ENCODE results near the gene DCST2. TPM values are rescaled to one million over a fixed set of nuclear protein-coding genes. Genes with fewer than 3 reads are reported as not detected.

DCST2 gene
- total RNA-seq, 2 donors from 2014 or later = 0.33 to 1.8 TPM

DNA sequence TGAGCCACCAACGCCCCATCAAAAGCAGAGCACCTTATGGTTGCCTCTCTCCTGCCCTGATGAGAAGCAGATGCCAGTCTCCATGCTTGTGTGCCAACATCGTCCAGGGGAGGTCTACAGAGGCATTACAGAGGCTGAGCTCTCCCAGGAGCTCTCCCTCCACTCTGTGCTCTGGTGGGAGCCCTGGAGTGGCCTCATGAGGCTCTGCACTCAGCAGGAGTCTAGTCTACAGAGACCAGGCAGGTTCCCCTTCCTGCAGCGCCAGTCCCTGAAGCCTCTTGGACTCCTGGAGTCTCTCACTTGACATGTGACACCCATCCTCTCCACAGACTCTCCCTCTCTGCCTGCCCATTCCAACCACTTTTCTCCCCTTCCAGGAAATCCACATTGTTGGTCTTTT lies 3.5 kb upstream of the DCST2 start:
- intact Hi-C loops (cut with DNase I) = no loop called here
- H3K27me3 ChIP-seq = no peaks in the 10 kb centered on the region
- ATAC-seq = no peak
- no peaks in the 10 kb centered on the region for H3K9me3 ChIP-seq
- 77 to 89% methylated on average over 1 to 3 of the region's 3 CpGs for WGBS, 2 donors
- H3K36me3 ChIP-seq (replicated peaks in 1 of 2; ENCODE audit: insufficient read depth in 1 of 2, low read depth in 2 of 2) = no peaks in the 10 kb centered on the region
- H3K4me1 ChIP-seq = no peaks in the 10 kb centered on the region
- no peak for TF ChIP-seq POLR2A (IDR thresholded peaks at IDR 0.05)
- TF ChIP-seq, protein P1, sequence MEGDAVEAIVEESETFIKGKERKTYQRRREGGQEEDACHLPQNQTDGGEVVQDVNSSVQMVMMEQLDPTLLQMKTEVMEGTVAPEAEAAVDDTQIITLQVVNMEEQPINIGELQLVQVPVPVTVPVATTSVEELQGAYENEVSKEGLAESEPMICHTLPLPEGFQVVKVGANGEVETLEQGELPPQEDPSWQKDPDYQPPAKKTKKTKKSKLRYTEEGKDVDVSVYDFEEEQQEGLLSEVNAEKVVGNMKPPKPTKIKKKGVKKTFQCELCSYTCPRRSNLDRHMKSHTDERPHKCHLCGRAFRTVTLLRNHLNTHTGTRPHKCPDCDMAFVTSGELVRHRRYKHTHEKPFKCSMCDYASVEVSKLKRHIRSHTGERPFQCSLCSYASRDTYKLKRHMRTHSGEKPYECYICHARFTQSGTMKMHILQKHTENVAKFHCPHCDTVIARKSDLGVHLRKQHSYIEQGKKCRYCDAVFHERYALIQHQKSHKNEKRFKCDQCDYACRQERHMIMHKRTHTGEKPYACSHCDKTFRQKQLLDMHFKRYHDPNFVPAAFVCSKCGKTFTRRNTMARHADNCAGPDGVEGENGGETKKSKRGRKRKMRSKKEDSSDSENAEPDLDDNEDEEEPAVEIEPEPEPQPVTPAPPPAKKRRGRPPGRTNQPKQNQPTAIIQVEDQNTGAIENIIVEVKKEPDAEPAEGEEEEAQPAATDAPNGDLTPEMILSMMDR (IDR thresholded peaks at IDR 0.05) = no peak
- no peak overlapping the region for H3K27ac ChIP-seq
- no peak overlapping the region for H3K4me3 ChIP-seq
- DNase-seq = no peak

DNA sequence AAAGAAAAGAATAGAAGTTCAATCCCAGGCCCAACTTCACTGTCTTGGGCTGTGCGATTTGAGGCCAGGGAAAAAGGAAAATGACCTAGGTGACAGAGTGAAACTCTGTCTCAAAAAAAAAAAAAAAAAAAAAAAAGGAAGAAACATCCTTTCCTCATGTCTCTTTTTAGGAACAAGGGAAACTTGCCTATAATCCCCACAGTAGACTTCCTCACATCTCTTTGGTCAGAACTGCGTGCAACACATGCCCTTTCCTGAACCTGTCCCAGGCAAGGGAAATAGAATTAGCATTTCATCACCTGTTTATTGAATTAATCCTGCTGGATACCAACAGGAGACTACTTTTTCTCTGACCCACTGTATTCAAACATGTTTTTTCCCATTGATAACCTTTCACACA lies 2.4 kb upstream of the DCST2 start:
- TF ChIP-seq, protein P1 (IDR thresholded peaks at IDR 0.05) = no peak
- TF ChIP-seq POLR2A (IDR thresholded peaks at IDR 0.05) = no peak
- H3K36me3 ChIP-seq (replicated peaks in 1 of 2; ENCODE audit: insufficient read depth in 1 of 2, low read depth in 2 of 2) = no peaks in the 10 kb centered on the region
- H3K9me3 ChIP-seq = no peaks in the 10 kb centered on the region
- no peak for ATAC-seq
- intact Hi-C loops (cut with DNase I) = no loop called here
- 61 to 89% methylated on average over 2 of the region's 2 CpGs for WGBS, 2 donors
- no peak overlapping the region for H3K27ac ChIP-seq
- no peaks in the 10 kb centered on the region for H3K27me3 ChIP-seq
- H3K4me1 ChIP-seq = no peaks in the 10 kb centered on the region
- no peak for DNase-seq
- H3K4me3 ChIP-seq = no peak overlapping the region

DNA sequence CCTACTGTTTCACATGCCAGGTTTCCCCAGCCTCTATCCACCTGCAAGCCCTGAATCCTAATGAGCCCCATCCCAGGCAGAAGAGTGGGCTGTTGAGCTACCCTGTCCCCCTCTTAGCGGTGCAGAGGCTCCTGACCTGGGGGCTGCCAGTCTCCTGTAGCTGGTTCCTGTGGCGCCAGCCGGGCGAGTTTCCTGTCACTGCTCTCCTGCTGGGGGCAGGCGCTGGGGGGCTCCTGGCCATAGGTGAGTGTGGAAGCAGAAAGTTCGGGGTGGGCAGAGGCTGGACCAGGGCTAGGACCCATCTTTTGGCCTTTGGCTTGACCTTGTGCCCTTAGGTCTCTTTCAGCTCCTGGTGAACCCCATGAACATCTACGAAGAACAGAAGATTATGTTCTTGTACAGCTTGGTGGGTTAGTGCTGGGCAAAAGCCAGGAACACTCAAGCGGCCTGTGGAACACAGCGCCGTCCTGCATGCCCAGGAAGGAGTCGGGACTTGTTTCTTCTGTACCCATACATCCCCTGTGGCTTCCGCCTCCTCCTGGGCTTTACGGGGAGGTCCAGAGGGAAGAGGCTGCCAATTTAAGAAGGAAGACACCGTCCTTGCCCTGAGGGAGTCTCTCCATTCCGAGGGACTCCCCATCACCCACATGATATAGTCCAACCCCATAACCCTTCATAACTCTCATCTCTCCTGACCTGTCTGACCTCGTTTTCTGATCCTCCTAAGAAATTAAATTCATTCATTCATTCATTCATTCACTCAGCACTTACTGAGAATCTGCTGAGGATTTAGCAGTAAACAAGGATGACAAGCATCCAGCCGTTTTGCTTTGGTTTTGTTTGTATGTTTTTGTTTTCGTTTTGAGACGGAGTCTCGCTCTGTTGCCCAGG lies 982 bp upstream of the DCST2 start:
- Histone ChIP-seq H3K27ac (no peak overlapping the region), H3K27me3 (no peaks in the 10 kb centered on the region), H3K4me1 (no peaks in the 10 kb centered on the region), H3K4me3 (no peak overlapping the region), H3K36me3 (replicated peaks in 1 of 2; ENCODE audit: insufficient read depth in 1 of 2, low read depth in 2 of 2) (no peaks in the 10 kb centered on the region), H3K9me3 (no peaks in the 10 kb centered on the region)
- 77 to 82% methylated on average over 18 to 20 of the region's 20 CpGs for WGBS, 2 donors
- intact Hi-C loops (cut with DNase I) = no loop called here
- DNase-seq (no peak), ATAC-seq (no peak)
- TF ChIP-seq POLR2A (IDR thresholded peaks at IDR 0.05) = no peak
- TF ChIP-seq, protein P1 (IDR thresholded peaks at IDR 0.05) = no peak

DNA sequence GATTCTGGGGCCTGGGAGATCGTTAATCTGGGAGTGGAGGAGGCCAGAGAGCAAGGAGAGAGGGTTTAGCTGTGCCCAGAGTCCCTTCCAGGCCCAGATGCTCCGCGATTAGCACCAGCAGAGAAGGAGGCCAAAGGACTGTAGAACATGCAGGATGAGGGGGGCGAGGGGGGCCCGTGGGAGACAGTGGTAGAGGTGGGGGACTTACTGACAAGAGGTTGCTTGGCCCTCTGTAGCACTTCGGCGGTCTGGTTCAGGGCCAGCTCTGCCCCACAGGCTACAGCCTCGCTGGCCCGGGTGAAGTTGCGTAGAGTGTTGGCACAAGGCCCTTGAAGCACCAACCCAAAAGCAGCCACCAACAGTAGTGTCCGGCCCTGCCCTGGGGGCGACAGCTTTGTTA lies 695 bp downstream of the DCST2 start:
- Histone ChIP-seq H3K4me3 (no peak overlapping the region), H3K9me3 (no peaks in the 10 kb centered on the region), H3K27ac (no peak overlapping the region), H3K36me3 (replicated peaks in 1 of 2; ENCODE audit: insufficient read depth in 1 of 2, low read depth in 2 of 2) (no peaks in the 10 kb centered on the region), H3K4me1 (no peaks in the 10 kb centered on the region), H3K27me3 (no peaks in the 10 kb centered on the region)
- no peak for TF ChIP-seq POLR2A (IDR thresholded peaks at IDR 0.05)
- TF ChIP-seq, protein P1 (IDR thresholded peaks at IDR 0.05) = no peak
- no peak for ATAC-seq
- intact Hi-C loops (cut with DNase I) = no loop called here
- WGBS, 2 donors = 80% methylated on average over 12 of the region's 12 CpGs; no CpG with 5 or more reads in 1 of the 2 donors
- no peak for DNase-seq

DNA sequence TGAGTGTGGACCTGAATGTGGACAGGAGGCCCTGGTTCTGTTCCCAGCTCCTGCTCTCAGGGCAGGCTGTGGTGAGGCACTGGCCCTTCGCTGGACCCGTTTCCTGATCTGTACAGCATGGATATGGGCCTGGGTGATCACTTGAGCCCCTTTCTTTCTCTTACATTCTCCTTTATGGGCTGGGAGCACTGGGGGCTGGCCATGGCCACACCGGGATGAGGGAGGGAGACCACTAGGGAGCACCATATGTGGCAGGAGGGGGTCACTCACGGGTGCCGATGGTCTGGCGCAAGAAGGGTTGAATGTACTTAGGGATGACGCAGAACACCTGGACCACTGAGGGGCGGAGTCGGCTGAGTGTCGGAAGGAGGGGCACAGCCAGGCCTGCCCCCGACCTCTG lies 2.7 kb downstream of the DCST2 start:
- DNase-seq (no peak), ATAC-seq (no peak)
- TF ChIP-seq, protein P1 (IDR thresholded peaks at IDR 0.05) = no peak
- TF ChIP-seq POLR2A (IDR thresholded peaks at IDR 0.05) = no peak
- intact Hi-C loops (cut with DNase I) = no loop called here
- no peaks in the 10 kb centered on the region for H3K4me1 ChIP-seq
- WGBS, 2 donors = 80% methylated on average over 10 to 11 of the region's 11 CpGs
- no peaks in the 10 kb centered on the region for H3K9me3 ChIP-seq
- H3K4me3 ChIP-seq = no peak overlapping the region
- no peaks in the 10 kb centered on the region for H3K36me3 ChIP-seq (replicated peaks in 1 of 2; ENCODE audit: insufficient read depth in 1 of 2, low read depth in 2 of 2)
- no peaks in the 10 kb centered on the region for H3K27me3 ChIP-seq
- no peak overlapping the region for H3K27ac ChIP-seq

All from body of pancreas (tissue), 4 donors.